Measurements from ENCODE around the gene HOXA4. TPM values are rescaled to one million over a fixed set of nuclear protein-coding genes. Genes with fewer than 3 reads are reported as not detected.

Gene HOXA4
- total RNA-seq = 1.7 and 2.4 TPM in 2 replicates

DNA sequence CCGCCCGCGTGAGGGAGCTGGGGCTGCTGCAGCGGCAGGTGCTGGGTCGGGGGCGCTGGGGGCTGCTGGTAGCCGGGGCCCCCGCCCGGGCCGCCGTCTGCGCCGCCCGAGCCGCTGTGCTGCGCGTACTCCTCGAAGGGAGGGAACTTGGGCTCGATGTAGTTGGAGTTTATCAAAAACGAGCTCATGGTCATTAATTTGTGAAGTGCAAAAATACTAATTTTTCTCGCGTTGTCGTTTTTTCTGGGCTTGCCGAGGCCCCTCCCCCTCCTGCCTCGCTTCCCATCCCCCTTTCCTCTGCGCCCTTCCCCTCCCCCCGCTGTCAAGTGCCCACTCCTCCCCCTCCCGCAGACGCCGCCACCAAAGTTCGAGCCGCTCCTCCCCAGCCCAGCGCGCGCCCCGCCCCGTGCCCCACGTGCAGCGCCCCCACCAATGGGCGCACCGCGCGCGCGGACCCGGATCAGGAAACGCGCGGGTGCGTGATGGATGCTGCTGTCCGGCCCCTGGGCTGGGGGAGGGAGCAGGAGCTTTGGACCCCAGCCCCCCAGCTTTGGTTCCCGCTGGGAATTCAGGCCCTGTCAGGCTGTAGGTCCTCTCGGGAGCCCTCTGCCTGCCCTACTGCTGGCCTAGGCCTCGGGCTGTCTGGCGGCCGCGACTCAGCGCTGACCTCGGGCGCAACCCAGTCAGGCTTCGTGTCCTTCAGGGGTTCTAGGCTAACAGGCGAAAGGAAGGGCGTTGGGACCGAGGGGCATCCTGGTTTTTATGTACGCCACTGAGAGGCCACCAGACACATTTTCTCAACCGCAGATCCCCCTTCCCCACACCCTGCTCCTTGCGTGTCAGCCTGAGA, at the start of gene HOXA4:
Gene HOXA4 (minus strand): TSS at position 218 of the 850 bp plus-strand sequence. CDS start 24 bp downstream, at position 194.

DNA sequence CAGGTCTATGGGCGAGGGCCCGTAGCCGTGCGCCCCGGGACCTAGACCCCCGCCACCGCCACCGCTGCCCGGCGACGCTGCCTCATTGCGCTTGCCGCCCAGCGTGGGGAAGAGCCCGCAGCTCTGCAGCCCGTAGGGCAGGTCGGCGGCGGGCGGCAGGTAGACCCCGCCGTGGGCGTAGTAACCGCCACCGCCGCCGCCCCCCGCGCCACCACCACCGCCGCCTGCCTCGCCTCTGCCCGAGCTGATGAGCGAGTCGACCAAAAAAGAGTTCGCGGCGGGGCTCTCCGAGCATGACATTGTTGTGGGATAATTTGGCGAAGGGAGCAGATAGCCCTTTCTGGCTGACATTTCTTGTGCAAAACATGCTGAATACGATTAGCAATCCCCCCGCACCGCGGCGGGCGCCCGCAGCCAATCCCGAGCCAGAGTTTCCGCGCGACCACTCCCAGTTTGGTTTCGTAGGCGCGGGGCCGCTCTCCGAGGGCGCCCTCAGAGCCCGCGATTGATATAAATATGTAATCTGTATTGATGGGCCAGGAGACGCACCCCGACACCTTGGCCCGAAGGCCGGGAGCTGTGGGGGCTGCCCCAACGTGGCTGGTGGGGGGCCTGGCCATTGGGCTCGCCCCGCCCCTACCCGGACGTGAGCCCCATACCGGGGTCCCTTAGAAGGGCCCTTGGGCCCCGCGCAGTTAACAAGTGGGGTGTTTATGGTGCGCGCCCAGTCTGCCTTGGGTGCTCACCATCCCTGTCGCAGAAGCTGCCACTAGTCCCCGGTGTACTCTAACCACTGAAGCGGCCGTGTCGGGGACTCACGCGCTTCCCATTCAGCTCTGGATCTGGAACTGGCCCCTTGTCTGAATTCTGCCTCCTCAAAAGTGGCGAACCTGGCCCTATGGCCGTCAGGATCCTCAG, 43.7 kb upstream of the HOXA4 start, which contains the start of gene HOXA10:
Gene HOXA10 (minus strand): TSS at position 365 of the 918 bp plus-strand sequence. CDS start 14 bp downstream, at position 351.

DNA sequence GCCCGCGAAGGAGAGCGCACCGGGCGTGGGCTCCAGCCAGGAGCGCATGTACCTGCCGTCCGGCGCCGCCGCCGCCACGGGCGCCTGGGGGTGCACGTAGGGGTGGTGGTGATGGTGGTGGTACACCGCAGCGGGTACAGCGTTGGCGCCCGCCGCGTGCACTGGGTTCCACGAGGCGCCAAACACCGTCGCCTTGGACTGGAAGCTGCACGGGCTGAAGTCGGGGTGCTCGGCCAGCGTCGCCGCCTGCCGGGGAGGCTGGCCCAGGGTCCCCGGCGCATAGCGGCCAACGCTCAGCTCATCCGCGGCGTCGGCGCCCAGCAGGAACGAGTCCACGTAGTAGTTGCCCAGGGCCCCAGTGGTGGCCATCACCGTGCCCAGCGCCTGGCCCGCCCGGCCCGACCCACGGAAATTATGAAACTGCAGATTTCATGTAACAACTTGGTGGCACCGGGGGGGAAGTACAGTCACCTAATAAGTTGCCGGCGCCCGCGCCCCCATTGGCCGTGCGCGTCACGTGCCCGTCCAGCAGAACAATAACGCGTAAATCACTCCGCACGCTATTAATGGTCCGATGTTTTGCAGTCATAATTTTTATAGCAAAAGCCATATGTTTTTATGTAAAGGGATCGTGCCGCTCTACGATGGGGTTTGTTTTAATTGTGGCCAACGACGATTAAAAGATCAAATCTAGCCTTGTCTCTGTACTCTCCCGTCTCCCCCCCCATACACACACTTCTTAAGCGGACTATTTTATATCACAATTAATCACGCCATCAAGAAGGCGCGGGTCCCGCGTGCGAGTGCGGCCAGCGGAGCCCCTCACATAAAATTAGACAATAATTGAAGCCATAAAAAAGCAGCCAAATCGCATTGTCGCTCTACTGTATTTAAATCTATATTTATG, 34.8 kb upstream of the HOXA4 start, which contains the start of gene HOXA9:
Gene HOXA9 (minus strand): TSS at position 449 of the 907 bp plus-strand sequence. CDS start 80 bp downstream, at position 369.

DNA sequence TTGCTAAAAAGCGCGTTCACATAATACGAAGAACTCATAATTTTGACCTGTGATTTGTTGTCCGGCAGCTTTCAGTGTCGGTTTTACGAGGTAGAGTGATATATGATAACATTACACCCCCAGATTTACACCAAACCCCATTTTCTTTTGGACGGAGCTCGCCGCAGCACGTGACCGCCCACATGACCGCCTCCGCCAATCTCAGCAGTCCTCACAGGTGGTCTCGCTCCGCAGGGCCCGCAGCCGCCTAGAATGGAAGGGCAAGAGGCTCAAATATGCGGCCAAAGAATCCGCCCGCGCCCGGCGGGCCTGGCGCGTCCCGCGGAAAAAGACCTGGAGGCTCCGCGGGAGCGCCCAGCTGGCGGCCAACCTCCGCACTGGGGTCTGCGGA, 25.9 kb upstream of the HOXA4 start, which contains the start of gene HOXA7:
Gene HOXA7 (minus strand): TSS at position 168 of the 391 bp plus-strand sequence. CDS start 130 bp downstream, at position 38.

DNA sequence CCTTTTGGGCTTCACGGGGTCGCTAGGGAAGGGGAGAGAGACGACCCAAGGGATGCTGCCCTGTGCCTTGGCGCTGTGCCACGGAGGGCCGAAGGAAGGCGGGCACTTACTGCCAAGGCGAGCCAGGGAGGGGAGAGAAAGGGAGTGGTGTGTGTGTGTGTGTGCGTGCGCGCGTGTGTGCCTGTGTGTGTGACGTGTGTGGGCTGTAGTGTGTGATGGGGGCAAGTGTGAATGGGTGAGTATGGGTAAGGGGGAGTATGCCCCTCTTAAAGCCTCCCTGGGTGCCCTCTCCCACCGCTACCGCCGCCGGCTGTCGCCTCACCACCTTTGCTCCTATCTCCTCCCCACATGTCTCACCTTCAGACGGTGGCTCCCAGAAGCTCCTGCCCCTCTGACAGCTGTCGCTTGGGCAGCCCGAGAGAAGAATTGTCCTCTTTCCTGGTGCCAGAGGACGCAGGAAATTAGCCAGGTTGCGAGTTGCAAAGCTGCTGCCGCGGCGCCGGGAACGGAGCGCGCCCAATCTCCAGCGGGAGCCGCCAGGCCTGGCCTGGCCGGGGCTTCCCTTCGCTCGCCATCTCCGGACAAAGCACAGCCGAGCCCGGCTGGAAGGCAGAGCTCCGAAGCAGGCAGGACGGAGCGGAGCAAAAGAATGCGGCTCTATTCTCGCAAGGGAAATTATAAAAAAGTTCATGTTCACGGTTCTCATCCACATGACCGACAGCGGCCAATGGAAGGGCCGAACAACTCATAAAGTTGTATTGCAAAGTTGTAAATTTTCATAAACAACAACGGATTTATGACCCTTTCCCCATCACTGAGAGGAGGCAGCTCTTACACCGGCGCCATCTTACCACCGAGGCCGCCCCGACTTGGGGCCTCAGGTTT, 21.6 kb upstream of the HOXA4 start, which contains the start of gene HOXA3:
Gene HOXA3 (minus strand): TSS at position 653 of the 885 bp plus-strand sequence. CDS start 41,943 bp downstream, outside the sequence.

DNA sequence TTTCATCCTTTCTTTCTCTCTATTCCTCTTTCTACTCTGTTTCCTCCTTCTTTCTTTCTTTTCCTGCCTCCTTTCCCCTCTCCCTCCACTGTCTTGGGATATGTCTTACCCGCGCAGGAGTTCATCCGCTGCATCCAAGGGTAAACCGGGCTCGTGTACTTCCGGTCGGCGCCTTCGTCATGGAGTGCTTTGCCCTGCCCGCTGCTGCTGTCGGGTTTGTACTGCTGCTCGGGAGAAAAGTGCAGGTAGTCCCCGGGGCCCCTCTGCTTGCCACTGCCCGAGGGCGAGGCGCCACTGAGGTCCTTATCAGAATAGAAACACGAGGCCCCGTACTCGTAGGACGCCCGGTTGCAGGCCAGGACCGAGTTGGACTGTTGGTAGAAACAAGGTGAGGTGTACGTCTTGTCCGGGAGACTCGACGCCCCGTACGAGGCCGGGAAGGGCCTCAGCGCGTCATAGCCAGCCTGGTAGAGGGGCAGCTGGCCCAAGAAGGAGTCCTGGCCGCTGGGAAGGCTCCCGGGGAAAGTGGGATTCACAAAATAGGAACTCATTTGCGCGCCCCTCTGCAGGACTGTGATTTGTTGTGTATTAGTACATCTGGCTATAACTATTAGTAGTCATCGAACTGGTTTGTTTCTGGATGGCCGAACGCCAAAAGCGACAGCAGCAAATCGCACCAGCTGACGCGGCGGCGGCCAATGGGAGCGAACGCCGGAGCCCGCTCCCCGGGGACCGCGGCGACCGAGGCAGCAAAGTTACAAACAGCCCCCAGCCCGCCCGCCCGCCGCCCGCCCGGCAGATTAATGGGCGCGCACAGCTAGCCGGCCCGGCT, 16.9 kb upstream of the HOXA4 start, which contains the start of gene HOXA6:
Gene HOXA6 (minus strand): TSS at position 576 of the 832 bp plus-strand sequence. CDS start 25 bp downstream, at position 551.

DNA sequence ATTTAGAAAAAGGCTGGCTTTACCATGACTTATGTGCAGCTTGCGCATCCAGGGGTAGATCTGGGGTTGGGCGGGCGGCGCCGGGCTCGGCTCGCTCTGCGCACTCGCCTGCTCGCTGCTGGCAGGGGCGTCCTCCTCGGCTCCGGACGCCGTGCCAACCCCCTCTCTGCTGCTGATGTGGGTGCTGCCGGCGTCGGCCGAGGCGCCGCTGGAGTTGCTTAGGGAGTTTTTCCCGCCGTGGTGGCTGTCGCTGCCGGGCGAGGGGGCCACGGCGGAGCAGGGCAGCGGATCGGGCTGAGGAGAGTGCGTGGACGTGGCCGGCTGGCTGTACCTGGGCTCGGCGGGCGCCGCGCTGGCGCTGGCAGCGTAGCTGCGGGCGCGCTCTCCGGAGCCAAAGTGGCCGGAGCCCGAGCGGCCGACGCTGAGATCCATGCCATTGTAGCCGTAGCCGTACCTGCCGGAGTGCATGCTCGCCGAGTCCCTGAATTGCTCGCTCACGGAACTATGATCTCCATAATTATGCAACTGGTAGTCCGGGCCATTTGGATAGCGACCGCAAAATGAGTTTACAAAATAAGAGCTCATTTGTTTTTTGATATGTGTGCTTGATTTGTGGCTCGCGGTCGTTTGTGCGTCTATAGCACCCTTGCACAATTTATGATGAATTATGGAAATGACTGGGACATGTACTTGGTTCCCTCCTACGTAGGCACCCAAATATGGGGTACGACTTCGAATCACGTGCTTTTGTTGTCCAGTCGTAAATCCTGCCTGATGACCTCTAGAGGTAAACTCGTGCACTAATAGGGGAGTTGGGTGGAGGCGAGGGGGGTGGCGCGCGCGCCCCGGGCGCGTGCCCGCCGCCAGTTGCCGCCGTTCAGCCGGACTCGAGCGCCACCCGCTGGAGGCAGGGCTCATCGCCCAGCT, 12.7 kb upstream of the HOXA4 start, which contains the start of gene HOXA5:
Gene HOXA5 (minus strand): TSS at position 659 of the 927 bp plus-strand sequence. CDS start 74 bp downstream, at position 585.

DNA sequence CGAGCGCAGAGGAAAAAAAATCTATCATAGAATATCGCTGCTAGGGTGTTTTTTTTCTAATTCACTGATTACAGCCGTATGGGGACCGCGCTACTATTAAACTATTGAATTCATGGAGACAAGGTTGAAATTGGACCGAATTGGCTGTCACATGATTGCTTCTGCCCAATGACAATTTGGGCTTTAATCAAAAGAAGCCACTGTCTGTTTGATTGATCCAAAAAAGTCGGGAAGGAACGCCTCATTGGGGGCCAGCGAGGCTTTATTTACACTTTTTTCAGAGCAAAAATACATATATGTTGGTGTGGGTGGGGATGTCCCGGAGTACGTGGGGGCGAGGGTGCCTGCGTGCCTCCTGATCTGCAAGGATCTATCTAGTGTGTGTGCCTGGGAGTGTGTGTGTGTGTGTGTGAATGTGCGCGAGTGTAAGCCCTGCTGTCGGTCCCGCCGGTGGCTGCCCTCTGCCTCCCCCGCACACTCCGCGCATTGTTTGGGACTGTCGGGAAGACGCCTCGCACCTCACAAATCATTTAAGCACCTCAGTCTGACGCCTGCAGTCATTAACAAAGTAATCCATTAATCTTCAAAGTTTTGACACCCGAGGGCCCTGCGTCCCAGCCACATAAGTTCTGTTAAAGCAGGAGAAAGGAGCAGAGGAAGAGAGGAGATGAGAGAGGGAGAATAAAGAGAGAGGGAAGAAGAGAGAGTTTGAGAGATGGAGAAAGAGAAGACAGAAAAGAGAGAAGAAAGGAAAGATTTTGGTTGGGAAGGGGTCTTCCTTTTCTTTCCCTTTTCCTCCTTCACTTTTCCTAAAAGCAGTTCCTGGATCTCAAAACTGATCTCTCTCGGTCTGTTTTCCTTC, 27.7 kb downstream of the HOXA4 start, which contains the start of gene HOXA2:
Gene HOXA2 (minus strand): TSS at position 103 of the 862 bp plus-strand sequence. CDS start 183 bp downstream, outside the sequence.

DNA sequence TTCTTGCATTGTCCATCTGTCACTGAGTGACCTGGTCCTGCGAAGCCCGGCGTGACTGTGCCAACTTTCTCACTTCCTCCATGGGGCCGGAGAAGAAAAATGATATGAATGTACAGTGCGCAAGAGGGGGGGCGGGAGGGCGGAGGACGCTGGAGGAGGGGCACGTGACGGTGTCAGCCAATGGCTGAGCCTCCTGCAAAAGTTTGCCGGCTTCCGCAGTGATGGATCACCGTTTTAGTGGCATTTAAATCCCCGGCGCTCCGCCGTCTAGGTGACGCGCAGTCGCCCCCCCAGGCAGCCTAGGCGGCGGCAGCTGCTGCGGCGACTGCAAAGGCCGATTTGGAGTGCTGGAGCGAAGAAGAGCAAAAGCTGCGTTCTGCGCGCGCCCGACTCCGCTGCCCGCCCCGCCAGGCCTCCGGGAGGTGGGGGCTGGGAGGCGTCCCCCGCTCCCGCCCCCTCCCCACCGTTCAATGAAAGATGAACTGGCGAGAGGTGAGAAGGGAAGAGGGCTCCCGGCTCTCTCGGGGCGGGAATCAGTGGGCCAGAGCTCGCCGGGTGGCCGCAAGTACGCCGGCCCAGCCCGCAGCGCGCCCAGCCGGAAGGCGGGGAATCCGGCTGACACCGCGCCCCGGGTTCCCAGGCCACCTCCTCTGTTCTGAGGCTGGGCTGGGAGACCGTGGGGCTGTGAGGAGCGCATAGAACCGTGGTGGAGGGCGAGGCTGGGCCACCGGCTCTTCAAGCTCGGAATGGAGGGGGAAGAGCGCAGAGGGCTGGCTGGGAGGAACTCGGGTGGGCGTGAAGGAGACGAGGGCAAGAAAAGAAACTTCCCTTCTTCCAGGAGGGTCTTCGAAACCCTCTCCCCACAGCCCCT, 34.4 kb downstream of the HOXA4 start, which contains the start of gene HOXA1:
Gene HOXA1 (minus strand): TSS at position 104 of the 871 bp plus-strand sequence. CDS start 88 bp downstream, at position 16.

Small RNA genes lying within 50 kb of the gene (small RNA-seq; reads per million reads assigned to genes)
- not detected for gene AC004080.5
- not detected for gene RF01977

Other genes starting within 250 kb of the HOXA4 start
- 0.54 and 0.65 TPM in 2 replicates for gene HOXA1, start 34.8 kb downstream of the HOXA4 start, total RNA-seq
- 0.76 and 1.6 TPM in 2 replicates for gene HOXA2, start 28.1 kb downstream of the HOXA4 start, total RNA-seq
- 6.7 and 8.1 TPM in 2 replicates for gene HOXA5, start 12.9 kb upstream of the HOXA4 start, total RNA-seq
- gene HOXA6, start 17.0 kb upstream of the HOXA4 start, total RNA-seq = 8.3 and 8.8 TPM in 2 replicates
- 8.1 and 9.4 TPM in 2 replicates for gene HOXA3, start 21.8 kb upstream of the HOXA4 start, total RNA-seq
- gene HOXA7, start 25.9 kb upstream of the HOXA4 start, total RNA-seq = 3.6 and 5.0 TPM in 2 replicates
- gene HOXA9, start 34.8 kb upstream of the HOXA4 start, total RNA-seq = 20.8 and 29.9 TPM in 2 replicates
- 30.6 and 44.3 TPM in 2 replicates for gene HOXA10, start 43.6 kb upstream of the HOXA4 start, total RNA-seq
- gene HOXA11, start 54.5 kb upstream of the HOXA4 start, total RNA-seq = 15.3 and 18.9 TPM in 2 replicates
- gene HOXA13, start 69.3 kb upstream of the HOXA4 start, total RNA-seq = 8.6 and 11.1 TPM in 2 replicates
- gene EVX1, start 112.0 kb upstream of the HOXA4 start, total RNA-seq = not detected in 2 replicates